Mucosa of gallbladder (tissue), 1 donor: ENCODE results near the gene COL25A1. TPM values are rescaled to one million over a fixed set of nuclear protein-coding genes. Genes with fewer than 3 reads are reported as not detected.

Experiments
- DNase-seq: peaks from one replicate; pipeline ENCODE4 v3.0.0-alpha.2; 2020; ENCODE audit warnings: low spot score
- total RNA-seq: library from RNA; stranded (reverse); gene quantifications from one replicate; pipeline ENCODE4 v1.2.1, GENCODE V29; 2021
- donor health status: DM: no; HTN: no; CAD: no.

Gene COL25A1
- total RNA-seq, 1 donor from 2014 or later, result 0.55 TPM

- no peak for DNase-seq
These were observed 481.7 kb downstream of the COL25A1 start for GRCh38 chr4:108820492-108821350.

- DNase-seq, result no peak
These were observed 488.1 kb downstream of the COL25A1 start for GRCh38 chr4:108814326-108814725.

DNA sequence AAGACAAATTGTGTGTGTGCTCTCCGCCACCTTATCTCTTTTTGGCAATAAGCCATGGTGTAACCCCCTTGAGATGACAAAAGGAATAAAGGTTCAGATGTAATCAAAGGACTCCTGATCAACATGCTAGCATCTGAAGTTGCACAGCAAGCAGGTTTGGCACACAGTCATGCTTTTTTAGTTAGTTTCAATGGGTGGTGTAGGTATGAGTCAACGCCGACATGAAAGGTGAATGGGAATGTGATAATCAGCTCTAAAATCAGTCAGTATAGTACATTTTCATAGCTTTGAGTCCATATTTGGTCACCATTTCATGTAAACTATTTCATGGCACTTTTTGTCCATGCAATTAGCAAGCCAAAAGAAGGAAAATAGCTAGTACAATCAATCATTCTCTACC, 489.2 kb downstream of the COL25A1 start:
- DNase-seq, result no peak

GRCh38 chr4:108811486-108811885, 491.0 kb downstream of the COL25A1 start:
- no peak for DNase-seq

GRCh38 chr4:108810087-108810486, 492.4 kb downstream of the COL25A1 start:
- no peak for DNase-seq

GRCh38 chr4:108804648-108805273, 497.7 kb downstream of the COL25A1 start:
- no peak for DNase-seq

DNA sequence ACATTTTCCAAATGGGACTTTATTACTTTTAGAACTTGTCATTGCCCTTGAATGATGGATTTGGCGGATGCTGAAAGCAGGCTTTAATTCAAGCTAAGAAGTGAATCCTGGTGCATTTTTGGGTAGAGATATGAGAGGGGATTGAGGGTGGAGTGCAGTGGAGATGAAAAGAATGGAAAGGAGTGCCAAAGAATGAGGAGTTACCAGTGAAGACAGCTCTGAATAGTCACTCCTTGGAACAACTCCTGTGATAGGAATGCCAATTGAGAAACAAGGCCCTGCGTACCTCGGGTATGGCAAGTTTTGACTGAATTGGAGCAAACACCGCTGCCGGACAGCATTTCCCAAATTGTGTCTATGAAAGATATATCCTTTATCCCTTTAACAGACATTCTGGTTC, 503.2 kb downstream of the COL25A1 start:
- DNase-seq, result no peak

DNA sequence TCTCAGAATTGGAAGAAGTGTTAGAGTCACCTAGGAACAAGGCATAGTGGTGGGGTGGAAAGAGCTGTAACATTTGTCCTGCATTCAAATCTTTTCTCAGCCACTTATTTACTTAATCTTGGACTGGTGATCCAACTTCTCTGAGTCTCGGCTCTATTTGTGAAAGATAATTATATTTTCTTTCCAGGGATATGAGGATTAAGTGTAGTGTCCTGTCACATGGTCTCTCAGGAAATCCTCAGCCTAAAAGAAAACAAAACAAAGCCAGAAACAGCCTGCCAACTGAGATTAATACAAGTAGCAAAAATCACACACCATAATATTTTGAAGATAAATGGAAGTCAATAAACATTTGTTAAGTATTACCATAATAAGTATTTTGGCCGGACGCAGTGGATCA, 506.3 kb downstream of the COL25A1 start:
- no peak for DNase-seq

DNA sequence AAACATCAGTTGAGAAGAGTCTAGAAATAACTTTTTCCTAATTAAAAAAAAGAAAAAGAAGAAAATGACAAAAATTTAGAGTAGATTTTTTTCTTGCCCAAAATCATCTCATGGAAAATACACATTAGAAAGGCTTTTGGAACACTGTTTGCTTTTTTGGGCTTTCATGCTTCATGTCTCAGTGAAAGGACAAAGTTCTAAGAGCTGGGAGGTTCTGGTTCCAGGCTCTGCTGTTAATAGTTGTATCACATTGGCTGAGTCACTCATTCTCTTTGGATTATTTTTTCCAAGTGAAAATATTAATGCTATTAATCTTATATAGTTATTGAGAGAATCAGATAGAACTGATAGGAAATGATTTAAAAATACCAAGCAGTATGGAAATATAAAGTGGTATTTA, 506.7 kb downstream of the COL25A1 start:
- no peak for DNase-seq

DNA sequence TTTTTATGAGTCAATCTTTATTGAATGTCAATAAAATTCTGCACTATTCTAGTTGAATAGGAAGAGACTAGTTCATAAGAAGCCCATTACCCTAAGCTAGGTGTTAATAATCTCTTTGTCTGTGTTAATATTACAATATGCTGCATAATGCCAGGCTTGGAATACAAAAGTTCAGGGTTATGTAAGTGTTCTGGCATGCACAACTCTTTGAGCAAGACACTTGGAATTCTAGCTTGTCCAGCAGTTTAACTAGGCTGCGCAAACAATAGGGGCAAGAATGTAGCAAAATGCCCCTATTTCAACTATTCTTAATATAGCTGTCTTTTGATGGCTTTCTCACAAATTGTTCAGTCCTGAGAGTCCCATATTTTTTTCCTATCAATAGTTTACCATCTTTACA, 508.3 kb downstream of the COL25A1 start:
- DNase-seq, result no peak

GRCh38 chr4:108793415-108793814, 509.0 kb downstream of the COL25A1 start:
- DNase-seq, result no peak

DNA sequence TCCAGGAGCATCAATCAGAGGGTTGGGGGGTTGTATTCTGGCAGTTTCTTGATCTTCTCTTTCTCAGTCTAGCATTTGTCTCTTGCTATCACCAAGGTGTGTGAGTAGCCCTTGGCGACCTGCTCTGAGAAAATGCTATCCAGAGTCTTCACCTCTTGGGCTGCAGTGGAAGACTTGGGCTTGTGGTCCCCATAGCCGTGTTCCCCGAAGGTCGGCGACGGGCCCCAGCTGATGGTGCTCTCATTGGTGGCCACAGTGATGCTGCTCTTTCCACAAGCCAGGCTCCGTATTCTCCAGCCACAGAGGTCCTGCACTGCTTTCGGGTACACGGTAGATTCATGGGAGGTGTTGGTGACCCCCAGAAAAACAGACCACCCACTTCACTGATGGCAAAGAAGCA, 513.7 kb downstream of the COL25A1 start:
- DNase-seq, result no peak

DNA sequence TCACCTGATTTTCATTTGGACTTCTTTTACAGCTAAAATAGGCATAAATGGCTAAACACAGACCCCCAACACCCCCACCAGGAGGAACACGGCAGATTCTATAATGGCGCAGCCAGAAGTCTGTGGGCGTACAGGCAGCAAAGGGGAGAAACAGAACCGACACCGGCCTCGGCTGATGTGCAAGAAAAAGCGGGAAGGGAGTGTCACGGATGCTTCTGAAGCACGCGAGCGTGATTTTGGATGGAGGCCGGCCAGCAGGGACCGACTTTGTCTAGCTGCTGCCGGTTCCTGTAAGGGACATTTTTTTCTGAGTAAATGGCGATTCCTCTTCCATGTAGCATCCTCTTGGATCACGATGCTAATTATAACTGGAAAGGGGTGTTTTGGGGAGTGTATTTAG, 514.7 kb downstream of the COL25A1 start:
- no peak for DNase-seq

GRCh38 chr4:108787106-108787505, 515.4 kb downstream of the COL25A1 start:
- DNase-seq, result no peak

- no peak for DNase-seq
These were observed 516.1 kb downstream of the COL25A1 start for GRCh38 chr4:108786351-108786750.

DNA sequence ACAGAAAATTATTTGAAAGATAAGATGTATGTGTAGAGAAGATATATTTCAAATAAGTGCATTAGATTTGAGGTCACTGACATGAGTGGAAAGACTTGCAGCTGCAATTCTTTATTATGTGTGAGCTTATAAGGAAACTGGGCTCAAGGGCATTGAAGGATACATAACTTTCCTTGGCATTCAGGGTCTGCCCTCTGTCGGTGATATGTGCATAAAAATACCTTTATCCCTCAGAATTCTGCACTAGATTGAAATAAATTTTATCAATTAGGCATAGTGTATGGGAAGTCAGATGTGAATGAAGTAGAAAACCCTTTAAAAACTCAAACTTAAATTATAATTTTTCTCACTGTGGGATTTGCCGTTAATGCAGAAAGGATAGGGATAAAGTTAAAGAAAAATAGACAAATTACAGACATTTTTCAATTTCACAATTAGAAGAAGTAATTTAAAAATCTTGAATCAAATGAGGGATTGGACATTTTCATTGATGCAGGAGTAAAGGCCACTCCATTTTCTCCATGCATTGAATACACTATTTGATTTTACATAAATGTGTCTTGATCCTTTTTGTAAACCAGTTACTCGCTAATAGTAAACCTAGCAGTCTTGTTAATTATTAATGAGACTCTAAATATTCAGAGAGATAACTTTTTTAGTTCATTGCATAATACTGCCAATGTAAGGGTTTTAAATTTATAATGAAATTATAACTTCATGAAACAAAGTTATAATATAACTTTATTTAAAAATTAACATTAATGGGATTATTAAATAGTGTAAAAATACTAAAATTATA, 518.6 kb downstream of the COL25A1 start:
- no peak for DNase-seq

DNA sequence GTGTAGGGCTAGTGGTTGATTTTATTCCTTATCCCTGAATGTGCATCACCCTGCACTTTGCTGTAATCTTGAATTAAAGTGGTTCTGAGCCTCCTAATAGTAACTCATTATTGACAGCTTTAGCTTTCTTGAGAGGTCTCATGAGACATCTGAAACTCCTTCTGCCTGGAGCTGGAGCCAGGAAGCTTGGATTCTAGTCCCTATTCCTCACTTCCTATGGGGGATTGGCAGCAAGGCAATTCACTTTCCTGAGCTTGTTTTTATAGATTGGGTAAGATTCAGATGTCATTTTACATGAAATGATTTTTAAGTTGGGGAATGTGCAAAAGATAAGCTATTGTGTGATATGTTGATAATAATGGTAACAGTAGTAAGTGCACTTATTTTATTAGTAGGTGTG, 522.5 kb downstream of the COL25A1 start:
- DNase-seq, result no peak

DNA sequence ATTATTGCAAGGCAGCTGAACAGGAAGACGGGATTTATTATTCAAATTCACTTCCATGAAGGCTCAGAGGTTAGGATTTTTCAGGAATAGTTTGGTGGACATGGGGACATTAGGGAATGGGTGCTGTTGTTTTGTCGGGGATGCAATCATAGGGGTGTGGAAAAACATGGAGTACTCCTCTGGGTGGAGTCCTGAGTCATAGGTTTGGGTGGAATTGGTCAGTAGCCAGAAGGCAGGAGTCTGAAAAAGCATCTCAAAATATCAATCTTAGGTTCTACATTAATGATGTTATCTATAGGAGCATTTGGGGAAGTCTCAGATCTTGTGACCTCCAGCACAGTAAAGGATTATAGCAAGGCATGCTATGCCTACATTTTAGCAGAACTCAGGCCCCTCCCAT, 525.1 kb downstream of the COL25A1 start:
- no peak for DNase-seq

GRCh38 chr4:108775921-108776320, 526.5 kb downstream of the COL25A1 start:
- no peak for DNase-seq

GRCh38 chr4:108774809-108775530, 527.5 kb downstream of the COL25A1 start:
- peak; percentile 58 for DNase-seq

GRCh38 chr4:108772402-108772801, 530.1 kb downstream of the COL25A1 start:
- DNase-seq, result no peak

- DNase-seq, result no peak
These were observed 536.4 kb downstream of the COL25A1 start for GRCh38 chr4:108766058-108766457.
